Pons (tissue), 1 donor: ENCODE results near the gene SLC7A4.
"Not testable (repeated sequence)": the region's sequence is repeated elsewhere in the genome, so short reads cannot be mapped to it uniquely, and the experiment has no call there.

Source experiments
- DNase-seq: peaks from one replicate; pipeline ENCODE4 v3.0.0-alpha.2; 2016; ENCODE audit warnings: low spot score

Gene SLC7A4

GRCh38 chr22:21042978-21043859 lies 10.9 kb upstream of the SLC7A4 start:
- no peak for DNase-seq

GRCh38 chr22:21041937-21042336 lies 9.6 kb upstream of the SLC7A4 start:
- no peak for DNase-seq

GRCh38 chr22:21039158-21039557 lies 6.8 kb upstream of the SLC7A4 start:
- not testable (repeated sequence) for DNase-seq

- peak; percentile 9 for DNase-seq
Observed at GRCh38 chr22:21038405-21038804, 6.0 kb upstream of the SLC7A4 start.

- DNase-seq = no peak
Observed at GRCh38 chr22:21034989-21035388, 2.6 kb upstream of the SLC7A4 start.

GRCh38 chr22:21033895-21034294 lies 1.5 kb upstream of the SLC7A4 start:
- DNase-seq = no peak

GRCh38 chr22:21032868-21033688 lies 717 bp upstream of the SLC7A4 start:
- no peak for DNase-seq

GRCh38 chr22:21031545-21032036 lies 770 bp downstream of the SLC7A4 start:
- no peak for DNase-seq

GRCh38 chr22:21030621-21031544 lies 1.5 kb downstream of the SLC7A4 start:
- DNase-seq = no peak

GRCh38 chr22:21030032-21030431 lies 2.3 kb downstream of the SLC7A4 start:
- DNase-seq = no peak

- DNase-seq = no peak
Observed at GRCh38 chr22:21029486-21030025, 2.8 kb downstream of the SLC7A4 start.

- DNase-seq = no peak
Observed at GRCh38 chr22:21028277-21029251, 3.8 kb downstream of the SLC7A4 start.

- DNase-seq = no peak
Observed at GRCh38 chr22:21026783-21027692, 5.3 kb downstream of the SLC7A4 start.

- no peak for DNase-seq
Observed at GRCh38 chr22:21025763-21026755, 6.3 kb downstream of the SLC7A4 start.

- DNase-seq = no peak
Observed at GRCh38 chr22:21025266-21025665, 7.1 kb downstream of the SLC7A4 start.

GRCh38 chr22:21022955-21023614 lies 9.3 kb downstream of the SLC7A4 start:
- DNase-seq = no peak

- no peak for DNase-seq
Observed at GRCh38 chr22:21022507-21022906, 9.9 kb downstream of the SLC7A4 start.
